Measurements from ENCODE around the gene ZFAND3. TPM values are rescaled to one million over a fixed set of nuclear protein-coding genes. Genes with fewer than 3 reads are reported as not detected.

The ZFAND3 gene
- polyA plus RNA-seq, 1 donor (not counting 4 experiments of a cell fraction or from before 2014, with no cell fraction given), result 19.6 TPM

- no peak for FAIRE-seq
- Histone ChIP-seq H3K27ac (ENCODE audit: control insufficient read depth, insufficient read depth, low read length) (no peak overlapping the region), H3K9me3 (ENCODE audit: control insufficient read depth, low read depth, low read length) (no peaks in the 10 kb centered on the region), H3K4me1 (ENCODE audit: control insufficient read depth, extremely low read depth, insufficient read depth, low read length) (peaks cover 10% of the 10 kb centered on the region), H3K9ac (ENCODE audit: control insufficient read depth, extremely low read depth, insufficient read depth, low read length) (no peak overlapping the region), H4K20me1 (ENCODE audit: control insufficient read depth, extremely low read depth, insufficient read depth, low read length) (no peaks in the 10 kb centered on the region), H3K9me1 (ENCODE audit: control insufficient read depth, extremely low read depth, insufficient read depth, low read length) (no peaks in the 10 kb centered on the region), H3K4me2 (ENCODE audit: control insufficient read depth, extremely low read depth, insufficient read depth, low read depth, low read length) (no peak overlapping the region), H3K4me3 (ENCODE audit: control insufficient read depth in 2 of 3, extremely low read depth in 1 of 3, insufficient read depth in 2 of 3, low read depth in 1 of 3, low read length in 3 of 3) (no peak overlapping the region), H3K27me3 (ENCODE audit: control insufficient read depth, extremely low read depth, insufficient read depth, low read length) (peaks cover 16% of the 10 kb centered on the region), H3K36me3 (ENCODE audit: control insufficient read depth in 2 of 2, extremely low read depth in 1 of 2, insufficient read depth in 2 of 2, low read length in 2 of 2) (no peaks in the 10 kb centered on the region), H3K79me2 (ENCODE audit: control insufficient read depth, insufficient read depth, low read length) (no peaks in the 10 kb centered on the region), H2AFZ (ENCODE audit: control insufficient read depth, low read length) (no peak overlapping the region)
- DNase-seq (ENCODE audit: low read depth, low spot score), result no peak
- TF ChIP-seq EZH2 (IDR thresholded peaks at IDR 0.05; ENCODE audit: low read length) (no peak), CTCF (optimal IDR thresholded peaks at IDR 0.05 in 1 of 3, IDR thresholded peaks at IDR 0.05 in 1 of 3, conservative IDR thresholded peaks at IDR 0.05 in 1 of 3; ENCODE audit: extremely low read depth in 1 of 3, insufficient read depth in 2 of 3, low read length in 3 of 3) (no peak)
- dilution Hi-C loops (cut with MboI; ENCODE audit: extremely low pct_ligation_motif_present, low sequenced_read_pairs), result no loop called here
Measured at GRCh38 chr6:37779111-37779800, 40.3 kb upstream of the ZFAND3 start.

DNA sequence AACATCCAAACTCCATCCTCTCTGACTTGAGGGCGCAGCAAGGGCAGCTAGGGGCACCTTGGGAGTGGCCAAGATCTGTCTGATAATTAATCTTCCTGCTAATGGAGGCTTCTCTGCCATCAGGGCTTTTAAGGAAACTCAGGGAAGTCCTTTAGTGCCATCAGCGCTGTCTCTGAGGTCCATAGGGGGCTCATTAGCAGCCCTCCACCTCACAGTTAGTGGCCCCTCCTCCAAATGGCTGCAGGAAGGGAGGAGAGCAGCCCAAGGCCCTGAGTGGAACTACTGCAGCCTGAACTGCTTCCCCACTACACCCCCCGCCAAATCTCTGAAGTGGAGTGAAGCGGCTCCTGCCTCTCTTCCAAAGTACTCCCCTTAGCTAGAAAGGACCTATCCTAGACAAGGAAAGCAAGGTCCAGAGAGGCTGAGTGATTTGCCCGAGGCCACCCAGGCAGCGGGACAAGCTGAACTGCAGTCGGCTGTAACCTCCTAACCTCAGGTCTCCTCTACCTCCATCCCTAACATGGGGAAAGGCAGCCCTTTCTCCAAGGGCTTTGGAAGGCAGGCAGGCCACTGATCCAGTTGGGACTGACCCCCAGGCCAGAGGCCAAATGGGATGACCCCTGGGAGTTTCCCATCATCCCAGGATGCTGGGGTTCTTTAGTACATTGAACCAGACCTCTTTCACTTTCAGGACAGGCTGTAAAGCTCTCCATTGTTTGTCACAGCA is 39.5 kb upstream of the ZFAND3 start:
- no peak for DNase-seq (ENCODE audit: low read depth, low spot score)
- Histone ChIP-seq H3K4me3 (ENCODE audit: control insufficient read depth in 2 of 3, extremely low read depth in 1 of 3, insufficient read depth in 2 of 3, low read depth in 1 of 3, low read length in 3 of 3) (no peak overlapping the region), H3K9ac (ENCODE audit: control insufficient read depth, extremely low read depth, insufficient read depth, low read length) (no peak overlapping the region), H4K20me1 (ENCODE audit: control insufficient read depth, extremely low read depth, insufficient read depth, low read length) (no peaks in the 10 kb centered on the region), H2AFZ (ENCODE audit: control insufficient read depth, low read length) (no peak overlapping the region), H3K9me3 (ENCODE audit: control insufficient read depth, low read depth, low read length) (no peaks in the 10 kb centered on the region), H3K27ac (ENCODE audit: control insufficient read depth, insufficient read depth, low read length) (no peak overlapping the region), H3K27me3 (ENCODE audit: control insufficient read depth, extremely low read depth, insufficient read depth, low read length) (peaks cover 16% of the 10 kb centered on the region), H3K4me2 (ENCODE audit: control insufficient read depth, extremely low read depth, insufficient read depth, low read depth, low read length) (no peak overlapping the region), H3K79me2 (ENCODE audit: control insufficient read depth, insufficient read depth, low read length) (no peaks in the 10 kb centered on the region), H3K36me3 (ENCODE audit: control insufficient read depth in 2 of 2, extremely low read depth in 1 of 2, insufficient read depth in 2 of 2, low read length in 2 of 2) (no peaks in the 10 kb centered on the region), H3K4me1 (ENCODE audit: control insufficient read depth, extremely low read depth, insufficient read depth, low read length) (peaks cover 18% of the 10 kb centered on the region), H3K9me1 (ENCODE audit: control insufficient read depth, extremely low read depth, insufficient read depth, low read length) (no peaks in the 10 kb centered on the region)
- no peak for FAIRE-seq
- TF ChIP-seq EZH2 (IDR thresholded peaks at IDR 0.05; ENCODE audit: low read length) (no peak), CTCF (optimal IDR thresholded peaks at IDR 0.05 in 1 of 3, IDR thresholded peaks at IDR 0.05 in 1 of 3, conservative IDR thresholded peaks at IDR 0.05 in 1 of 3; ENCODE audit: extremely low read depth in 1 of 3, insufficient read depth in 2 of 3, low read length in 3 of 3) (no peak)
- dilution Hi-C loops (cut with MboI; ENCODE audit: extremely low pct_ligation_motif_present, low sequenced_read_pairs), result no loop called here

Data from keratinocyte (primary cell).